B cell (primary cell): Measurements from ENCODE around the gene ARFGAP2. TPM values are rescaled to one million over a fixed set of nuclear protein-coding genes. Genes with fewer than 3 reads are reported as not detected.

Source experiments
- ATAC-seq: fragments of 200-7000 bp; cut with Tn5 transposase; one replicate; pipeline ENCODE4 v1.10.0; 2021; ENCODE audit warnings: low read depth, mild to moderate bottlenecking, moderate number of reproducible peaks, moderate library complexity
- CTCF ChIA-PET: fragments of 350-600 bp; sonication (Branson Sonifier 250); formaldehyde crosslinking; loops from one replicate; lab custom pipeline; 2021; ENCODE audit warnings: antibody characterized with exemption, inconsistent platforms; lab: Charles Lee
- POLR2A ChIA-PET: fragments of 350-600 bp; sonication (Branson Sonifier 250); formaldehyde crosslinking; loops from one replicate; lab custom pipeline; 2021; ENCODE audit warnings: antibody characterized with exemption; lab: Charles Lee
- DNase-seq: peaks from one replicate; pipeline ENCODE4 v3.0.0; 2013
- H2AFZ ChIP-seq: 2 replicates; pipeline ENCODE4 v1.6.1; 2012; ENCODE audit warnings: mild to moderate bottlenecking, low read depth, low read length; ENCODE audit not compliant: insufficient read depth, poor library complexity, severe bottlenecking
- H3K27ac ChIP-seq, 2 donors: 1 replicate in 1 of 2; 2 replicates in 1 of 2; pipeline ENCODE4 v1.5.1; 2012 to 2013; ENCODE audit warnings: low read length in 2 of 2, mild to moderate bottlenecking in 2 of 2, moderate library complexity in 1 of 2
- H3K27me3 ChIP-seq, 4 experiments: fragments of 200-600 bp in 1 of 4; sonication (generic) in 1 of 4; replicated peaks in 1 of 4; 1 replicate in 2 of 4; 2 replicates in 2 of 4; pipeline versions ENCODE4 v1.6.1 to v1.7.0; 2013 to 2016; ENCODE audit warnings: low read length in 3 of 4, mild to moderate bottlenecking in 2 of 4, mixed read lengths in 1 of 4, moderate library complexity in 1 of 4; ENCODE audit not compliant: insufficient read depth in 4 of 4, control insufficient read depth in 3 of 4; ENCODE audit errors: control extremely low read depth in 1 of 4
- H3K36me3 ChIP-seq, 2 experiments: replicated peaks in 1 of 2; 1 replicate in 1 of 2; 2 replicates in 1 of 2; pipeline versions ENCODE4 v1.6.1 to v1.7.1; 2013; ENCODE audit warnings: low read length in 1 of 2; ENCODE audit not compliant: insufficient read depth in 2 of 2, control insufficient read depth in 1 of 2; ENCODE audit errors: control extremely low read depth in 1 of 2, extremely low read depth in 1 of 2
- H3K4me1 ChIP-seq, 2 donors: fragments of 200-600 bp in 1 of 2; sonication (generic) in 1 of 2; 1 replicate in 1 of 2; 2 replicates in 1 of 2; pipeline versions ENCODE4 v1.5.1 to v1.6.1; 2013 to 2017; ENCODE audit warnings: low read length in 2 of 2; ENCODE audit not compliant: control insufficient read depth in 2 of 2, insufficient read depth in 2 of 2
- H3K4me2 ChIP-seq: replicated peaks from 2 replicates; pipeline ENCODE3; 2012; ENCODE audit warnings: mild to moderate bottlenecking, low read depth, low read length; ENCODE audit not compliant: poor library complexity, severe bottlenecking
- H3K4me3 ChIP-seq, 5 experiments: fragments of 200-600 bp in 1 of 5; sonication (generic) in 1 of 5; 1 replicate in 3 of 5; 2 replicates in 2 of 5; pipeline versions ENCODE4 v1.5.1 to v1.7.0; 2011 to 2016; ENCODE audit warnings: low read length in 4 of 5, mild to moderate bottlenecking in 4 of 5, low read depth in 2 of 5, control low read depth in 1 of 5, moderate library complexity in 1 of 5; ENCODE audit not compliant: insufficient read depth in 1 of 5; ENCODE audit errors: control extremely low read depth in 1 of 5, extremely low read depth in 1 of 5
- H3K79me2 ChIP-seq: fragments of 200-600 bp; sonication (generic); one replicate; pipeline ENCODE4 v1.6.0; 2016; ENCODE audit warnings: low read length; ENCODE audit not compliant: control insufficient read depth, insufficient read depth
- H3K9ac ChIP-seq: fragments of 200-600 bp; sonication (generic); 2 replicates; pipeline ENCODE4 v1.6.1; 2017; ENCODE audit warnings: mild to moderate bottlenecking, low read length, moderate library complexity
- H3K9me3 ChIP-seq, 3 donors: one replicate each; pipeline versions ENCODE4 v1.6.1 to v1.7.1; 2013; ENCODE audit warnings: low read length in 2 of 3; ENCODE audit not compliant: control insufficient read depth in 2 of 3, insufficient read depth in 1 of 3; ENCODE audit errors: control extremely low read depth in 1 of 3
- H4K20me1 ChIP-seq: 2 replicates; pipeline ENCODE4 v1.6.0; 2012; ENCODE audit warnings: mild to moderate bottlenecking, low read length; ENCODE audit not compliant: insufficient read depth, control insufficient read depth, poor library complexity, severe bottlenecking
- H3K27ac Mint-ChIP-seq: one replicate; pipeline ENCODE4 v1.8.0; 2021; ENCODE audit warnings: mixed read lengths
- H3K27me3 Mint-ChIP-seq: one replicate; pipeline ENCODE4 v1.8.0; 2021; ENCODE audit warnings: mixed read lengths
- H3K4me1 Mint-ChIP-seq: one replicate; pipeline ENCODE4 v1.8.0; 2021; ENCODE audit warnings: mixed read lengths
- H3K4me3 Mint-ChIP-seq: one replicate; pipeline ENCODE4 v1.8.0; 2021; ENCODE audit warnings: mixed read lengths
- H3K9me3 Mint-ChIP-seq: one replicate; pipeline ENCODE4 v1.8.0; 2022; ENCODE audit warnings: mixed read lengths; ENCODE audit not compliant: insufficient read depth
- CTCF ChIP-seq: fragments of 200-600 bp; IDR thresholded peaks from one replicate; pipeline ENCODE4 v1.8.0; 2022; ENCODE audit warnings: antibody characterized with exemption, mild to moderate bottlenecking
- EZH2 ChIP-seq: IDR thresholded peaks from 2 replicates; pipeline ENCODE4 v1.6.1; 2012; ENCODE audit warnings: borderline replicate concordance, low read depth, mild to moderate bottlenecking, moderate library complexity, low read length; ENCODE audit not compliant: insufficient read depth, poor library complexity, severe bottlenecking
- WGBS: methylation state at CpG from one replicate; pipeline ENCODE4 v1.1.5; 2013; ENCODE audit warnings: missing lambda C conversion rate; ENCODE audit not compliant: insufficient coverage; 5-methylcytosine and 5-hydroxymethylcytosine counted together
- intact Hi-C: fragments of 100-400 bp; cut with micrococcal nuclease; formaldehyde crosslinking; loops from one replicate; pipeline ENCODE4 v1.10.0; 2022
- polyA plus RNA-seq: library from polyadenylated mRNA; depleted of rRNA; stranded (reverse); fragments of >200 nt; gene quantifications from 2 replicates; pipeline ENCODE4 v1.2.3, GENCODE V29; 2012
- total RNA-seq, 2 donors: library from RNA; stranded (reverse); fragments of 120-200 nt in 1 of 2; gene quantifications; 1 replicate in 1 of 2; 2 replicates in 1 of 2; pipeline versions ENCODE4 v1.2.3 to v1.2.4, GENCODE V29; 2013 to 2022

ARFGAP2 gene
- total and polyA plus RNA-seq, 2 donors (not counting 1 experiment from before 2014, with no cell fraction given), result 141 to 200 TPM

- H3K9me3 ChIP-seq, result no peaks in the 10 kb centered on the region
- DNase-seq (no peak), ATAC-seq (no peak)
- no peak overlapping the region for H3K4me2 ChIP-seq
- no peak overlapping the region for H3K4me3 ChIP-seq
- H3K27ac ChIP-seq, result no peak overlapping the region
- no peaks in the 10 kb centered on the region for H4K20me1 ChIP-seq
- no peak for TF ChIP-seq CTCF
- TF ChIP-seq EZH2, result no peak
- no peaks in the 10 kb centered on the region for H3K27me3 ChIP-seq
- H2AFZ ChIP-seq, result no peak overlapping the region
- no peak overlapping the region for H3K4me3 Mint-ChIP-seq
- intact Hi-C loops, result no loop called here
- H3K4me1 ChIP-seq, result no peaks in the 10 kb centered on the region
- H3K9ac ChIP-seq, result no peak overlapping the region
- WGBS, result no CpG with 5 or more reads among the region's 2 CpGs
- H3K27ac Mint-ChIP-seq, result no peak overlapping the region
- no peaks in the 10 kb centered on the region for H3K9me3 Mint-ChIP-seq
- no peaks in the 10 kb centered on the region for H3K27me3 Mint-ChIP-seq
- POLR2A ChIA-PET, result no interaction called here
- no peaks in the 10 kb centered on the region for H3K36me3 ChIP-seq
- no peaks in the 10 kb centered on the region for H3K79me2 ChIP-seq
- CTCF ChIA-PET, result no interaction called here
- H3K4me1 Mint-ChIP-seq, result no peaks in the 10 kb centered on the region
Measured at GRCh38 chr11:47127213-47127612, 49.5 kb downstream of the ARFGAP2 start.

GRCh38 chr11:47125083-47125482 lies 51.6 kb downstream of the ARFGAP2 start:
- H3K9me3 ChIP-seq, result no peaks in the 10 kb centered on the region
- H3K9me3 Mint-ChIP-seq, result no peaks in the 10 kb centered on the region
- no peaks in the 10 kb centered on the region for H3K27me3 Mint-ChIP-seq
- H3K4me1 Mint-ChIP-seq, result no peaks in the 10 kb centered on the region
- no peak for TF ChIP-seq CTCF
- no peak for TF ChIP-seq EZH2
- H3K27ac Mint-ChIP-seq, result no peak overlapping the region
- H2AFZ ChIP-seq, result no peak overlapping the region
- POLR2A ChIA-PET, result no interaction called here
- no peaks in the 10 kb centered on the region for H3K27me3 ChIP-seq
- H3K79me2 ChIP-seq, result no peaks in the 10 kb centered on the region
- H4K20me1 ChIP-seq, result no peaks in the 10 kb centered on the region
- no peak overlapping the region for H3K4me3 ChIP-seq
- CTCF ChIA-PET, result interaction anchor here (0.6 kb wide), 1 partner anchor 91 kb away, joined by 3 read pairs; no protein-coding TSS in a partner anchor
- ATAC-seq (no peak), DNase-seq (no peak)
- no peak overlapping the region for H3K4me3 Mint-ChIP-seq
- WGBS, result no CpG with 5 or more reads among the region's 7 CpGs
- H3K4me2 ChIP-seq, result no peak overlapping the region
- no peak overlapping the region for H3K27ac ChIP-seq
- no peak overlapping the region for H3K9ac ChIP-seq
- H3K4me1 ChIP-seq, result no peaks in the 10 kb centered on the region
- H3K36me3 ChIP-seq, result no peaks in the 10 kb centered on the region
- intact Hi-C loops, result no loop called here
